Activated CD4-positive, CD25-positive, alpha-beta regulatory T cell treated with anti-CD3 and anti-CD28 coated beads, Interleukin-2, amount 50 U/mL, for 24 hours (primary cell): Measurements from ENCODE around the gene CCDC190.
"Not testable (repeated sequence)": the region's sequence is repeated elsewhere in the genome, so short reads cannot be mapped to it uniquely, and the experiment has no call there.

Source experiments
- ATAC-seq, 2 donors: fragments of 150-1000 bp; cut with Tn5 transposase; one replicate each; pipeline ENCODE4 v1.10.0; 2021; ENCODE audit warnings: mild to moderate bottlenecking in 1 of 2, moderate library complexity in 1 of 2

CCDC190 gene

GRCh38 chr1:162876751-162877150 lies 15.8 kb upstream of the CCDC190 start:
- ATAC-seq: no peak

- no peak for ATAC-seq
Measured at GRCh38 chr1:162873671-162874666, 13.0 kb upstream of the CCDC190 start.

GRCh38 chr1:162872981-162873380 lies 12.0 kb upstream of the CCDC190 start:
- no peak for ATAC-seq

GRCh38 chr1:162871417-162871816 lies 10.4 kb upstream of the CCDC190 start:
- ATAC-seq: not testable (repeated sequence)

GRCh38 chr1:162868972-162869371 lies 8.0 kb upstream of the CCDC190 start:
- ATAC-seq: no peak

- no peak for ATAC-seq
Measured at GRCh38 chr1:162861625-162862024, 650 bp upstream of the CCDC190 start.

- no peak for ATAC-seq
Measured at GRCh38 chr1:162859191-162859590, 1.8 kb downstream of the CCDC190 start.

- ATAC-seq: no peak
Measured at GRCh38 chr1:162857850-162858249, 3.1 kb downstream of the CCDC190 start.

GRCh38 chr1:162856260-162856659 lies 4.7 kb downstream of the CCDC190 start:
- no peak for ATAC-seq

- ATAC-seq: no peak
Measured at GRCh38 chr1:162855461-162856150, 5.4 kb downstream of the CCDC190 start.

GRCh38 chr1:162854245-162854882 lies 6.6 kb downstream of the CCDC190 start:
- ATAC-seq: peak; percentile 28 to 55

GRCh38 chr1:162851341-162851740 lies 9.6 kb downstream of the CCDC190 start:
- ATAC-seq: no peak

GRCh38 chr1:162849711-162850110 lies 11.3 kb downstream of the CCDC190 start:
- no peak for ATAC-seq

- no peak for ATAC-seq
Measured at GRCh38 chr1:162847839-162848453, 13.0 kb downstream of the CCDC190 start.

GRCh38 chr1:162846256-162847212 lies 14.4 kb downstream of the CCDC190 start:
- no peak for ATAC-seq

- no peak for ATAC-seq
Measured at GRCh38 chr1:162844153-162844552, 16.8 kb downstream of the CCDC190 start.

- no peak for ATAC-seq
Measured at GRCh38 chr1:162840250-162840839, 20.6 kb downstream of the CCDC190 start.

GRCh38 chr1:162838863-162839262 lies 22.1 kb downstream of the CCDC190 start:
- no peak for ATAC-seq

- ATAC-seq: peak in 1 of 2 donors; percentile 27
Measured at GRCh38 chr1:162835157-162835899, 25.6 kb downstream of the CCDC190 start.

GRCh38 chr1:162832470-162832869 lies 28.5 kb downstream of the CCDC190 start:
- no peak for ATAC-seq
